Osteoblast (primary cell): Measurements from ENCODE around the gene GEMIN5. TPM values are rescaled to one million over a fixed set of nuclear protein-coding genes. Genes with fewer than 3 reads are reported as not detected.

ENCODE experiments used
- DNase-seq: peaks from one replicate; pipeline ENCODE4 v3.0.0; 2011; ENCODE audit warnings: low spot score, mixed read lengths; ENCODE audit not compliant: insufficient read length; ENCODE audit errors: missing footprints
- H2AFZ ChIP-seq: 2 replicates; pipeline ENCODE4 v1.6.0; 2011; ENCODE audit warnings: mild to moderate bottlenecking, low read length
- H3K27ac ChIP-seq: 2 replicates; pipeline ENCODE4 v1.5.1; 2011; ENCODE audit warnings: mild to moderate bottlenecking, low read depth, low read length, moderate library complexity
- H3K27me3 ChIP-seq: 2 replicates; pipeline ENCODE4 v1.6.0; 2012; ENCODE audit warnings: mild to moderate bottlenecking, control low read depth, inconsistent platforms, low read length, moderate library complexity; ENCODE audit not compliant: insufficient read depth
- H3K36me3 ChIP-seq: 2 replicates; pipeline ENCODE4 v1.5.1; 2011; ENCODE audit warnings: mild to moderate bottlenecking, low read length, control low read depth, moderate library complexity; ENCODE audit not compliant: insufficient read depth
- H3K4me1 ChIP-seq: 2 replicates; pipeline ENCODE4 v1.5.1; 2011; ENCODE audit warnings: mild to moderate bottlenecking, low read length, control low read depth, moderate library complexity; ENCODE audit not compliant: insufficient read depth
- H3K4me2 ChIP-seq: 2 replicates; pipeline ENCODE4 v1.6.0; 2011; ENCODE audit warnings: mild to moderate bottlenecking, low read length; ENCODE audit not compliant: insufficient read depth
- H3K4me3 ChIP-seq: fragments of 200-600 bp; sonication (generic); 3 replicates; pipeline ENCODE4 v1.5.1; 2012; ENCODE audit warnings: mild to moderate bottlenecking, low read length, inconsistent platforms; ENCODE audit not compliant: insufficient read depth
- H3K79me2 ChIP-seq: 2 replicates; pipeline ENCODE4 v1.6.0; 2012; ENCODE audit warnings: mild to moderate bottlenecking, low read length, control low read depth, inconsistent platforms; ENCODE audit not compliant: insufficient read depth
- H3K9me3 ChIP-seq: 2 replicates; pipeline ENCODE4 v1.5.1; 2011; ENCODE audit warnings: low read depth, low read length, control low read depth
- H4K20me1 ChIP-seq: 2 replicates; pipeline ENCODE4 v1.6.0; 2012; ENCODE audit warnings: mild to moderate bottlenecking, low read length, control low read depth; ENCODE audit not compliant: insufficient read depth
- CTCF ChIP-seq: IDR thresholded peaks from 2 replicates; pipeline ENCODE4 v1.5.1; 2011; ENCODE audit warnings: mild to moderate bottlenecking, low read depth, low read length, moderate library complexity; ENCODE audit errors: extremely low read depth
- total RNA-seq: library from RNA; depleted of rRNA; stranded (reverse); fragments of >200 nt; gene quantifications from 2 replicates; pipeline ENCODE4 v1.2.3, GENCODE V29; 2012

Gene GEMIN5
- total RNA-seq, 1 donor: 11.6 TPM

DNA sequence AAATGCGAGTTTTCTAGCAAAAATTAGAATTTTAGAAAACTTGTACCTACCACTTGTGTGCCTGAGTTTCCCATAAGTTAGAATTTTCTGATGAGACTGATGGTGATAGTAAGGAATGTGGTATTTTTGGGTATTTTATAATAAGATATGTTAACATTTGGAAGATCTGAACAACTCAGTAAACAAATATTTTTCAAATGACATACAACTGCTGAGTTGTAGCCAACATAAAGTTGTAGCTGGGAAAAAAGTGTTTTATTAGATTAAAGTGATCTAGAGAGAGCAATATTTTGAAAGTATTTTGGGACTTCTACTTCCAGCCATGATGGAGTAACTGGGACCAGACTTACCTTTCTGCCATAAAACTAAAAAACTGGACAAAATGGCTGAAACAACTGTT lies 37.9 kb downstream of the GEMIN5 start:
- Histone ChIP-seq H3K4me1 (no peaks in the 10 kb centered on the region), H3K9me3 (no peaks in the 10 kb centered on the region), H3K4me3 (no peak overlapping the region), H2AFZ (no peak overlapping the region), H3K27me3 (no peaks in the 10 kb centered on the region), H3K27ac (no peak overlapping the region), H3K79me2 (no peaks in the 10 kb centered on the region), H3K36me3 (peaks cover 80% of the 10 kb centered on the region), H4K20me1 (no peaks in the 10 kb centered on the region), H3K4me2 (no peak overlapping the region)
- TF ChIP-seq CTCF: no peak
- DNase-seq: no peak

DNA sequence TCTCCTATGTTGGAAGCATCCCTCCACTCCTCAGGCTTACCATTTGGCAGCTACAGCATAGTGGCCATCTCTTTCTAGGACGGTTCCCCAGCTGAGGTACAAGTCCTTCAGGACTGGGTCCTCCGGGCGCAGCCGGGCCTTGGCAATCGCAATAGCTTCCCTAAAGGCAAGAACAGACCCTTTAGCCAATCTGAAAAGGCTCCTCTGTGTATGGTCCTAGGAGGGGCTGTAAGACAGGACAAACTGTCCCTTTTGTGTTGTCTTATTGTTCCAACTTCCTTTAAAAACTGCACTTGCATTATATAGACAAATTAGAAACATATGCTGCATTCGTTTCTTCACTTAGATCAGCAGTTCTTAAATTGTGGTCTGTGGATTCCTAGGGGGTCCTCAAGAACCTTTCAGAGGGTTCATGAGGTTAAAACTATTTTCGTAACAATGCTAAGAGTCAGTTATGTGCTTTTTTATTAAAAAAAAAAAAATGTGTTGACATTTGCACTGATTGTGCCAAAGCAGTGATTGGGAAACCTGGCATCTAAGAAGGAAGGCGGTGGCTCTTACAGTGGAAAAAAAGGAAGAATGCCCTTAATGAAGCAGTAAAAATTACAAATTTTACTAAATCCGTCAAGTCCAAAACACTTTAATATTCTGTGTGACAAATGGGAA lies 38.7 kb downstream of the GEMIN5 start:
- H3K4me1 ChIP-seq: no peaks in the 10 kb centered on the region
- no peak overlapping the region for H3K27ac ChIP-seq
- H3K4me2 ChIP-seq: no peak overlapping the region
- no peak for DNase-seq
- H3K79me2 ChIP-seq: no peaks in the 10 kb centered on the region
- no peak overlapping the region for H3K4me3 ChIP-seq
- H4K20me1 ChIP-seq: no peaks in the 10 kb centered on the region
- TF ChIP-seq CTCF: no peak
- no peaks in the 10 kb centered on the region for H3K27me3 ChIP-seq
- H3K9me3 ChIP-seq: no peaks in the 10 kb centered on the region
- H3K36me3 ChIP-seq: peaks cover 81% of the 10 kb centered on the region
- H2AFZ ChIP-seq: no peak overlapping the region

DNA sequence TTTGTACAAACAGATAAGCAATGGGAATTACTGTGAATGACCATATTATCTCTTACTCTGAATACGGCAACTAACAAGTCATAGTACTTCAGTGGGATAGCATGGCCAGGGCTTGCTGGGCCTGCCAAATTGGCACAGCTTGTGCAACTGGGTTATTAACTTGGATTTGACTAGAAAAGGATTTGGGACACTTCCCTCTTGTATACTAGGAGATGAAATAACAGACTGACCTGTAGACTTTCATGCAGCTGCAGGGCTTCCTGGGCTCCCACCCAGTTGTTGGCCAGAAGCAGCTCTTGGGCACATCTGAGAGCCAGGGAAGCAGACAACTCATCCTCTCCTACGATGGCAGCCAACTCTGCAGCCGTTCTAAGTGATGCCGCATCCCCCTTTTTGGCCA lies 39.8 kb downstream of the GEMIN5 start:
- TF ChIP-seq CTCF: no peak
- Histone ChIP-seq H3K27me3 (no peaks in the 10 kb centered on the region), H3K79me2 (no peaks in the 10 kb centered on the region), H2AFZ (no peak overlapping the region), H3K27ac (no peak overlapping the region), H3K4me2 (no peak overlapping the region), H3K4me1 (no peaks in the 10 kb centered on the region), H4K20me1 (no peaks in the 10 kb centered on the region), H3K9me3 (no peaks in the 10 kb centered on the region), H3K4me3 (no peak overlapping the region), H3K36me3 (peaks cover 76% of the 10 kb centered on the region)
- no peak for DNase-seq

GRCh38 chr5:154896562-154897165 lies 41.3 kb downstream of the GEMIN5 start:
- H4K20me1 ChIP-seq: no peaks in the 10 kb centered on the region
- DNase-seq: no peak
- no peak overlapping the region for H3K27ac ChIP-seq
- no peak overlapping the region for H3K4me2 ChIP-seq
- no peak overlapping the region for H3K4me3 ChIP-seq
- H2AFZ ChIP-seq: no peak overlapping the region
- no peaks in the 10 kb centered on the region for H3K79me2 ChIP-seq
- H3K36me3 ChIP-seq: peaks cover 72% of the 10 kb centered on the region
- H3K4me1 ChIP-seq: no peaks in the 10 kb centered on the region
- H3K27me3 ChIP-seq: no peaks in the 10 kb centered on the region
- no peak for TF ChIP-seq CTCF
- H3K9me3 ChIP-seq: no peaks in the 10 kb centered on the region
